Measurements from ENCODE around the gene MYRF. TPM values are rescaled to one million over a fixed set of nuclear protein-coding genes. Genes with fewer than 3 reads are reported as not detected.

MYRF gene
- total and polyA plus RNA-seq, 9 of the 15 experiments (the other 6 are each of a cell fraction or from before 2014, with no cell fraction given) = 2.3 to 25.8 (median 7.1) TPM

GRCh38 chr11:61730240-61730994 is 22.0 kb upstream of the MYRF start:
- Histone ChIP-seq H3K4me3 (no peak overlapping the region), H3K4me2 (ENCODE audit: insufficient read depth, low read length) (no peak overlapping the region), H3K27me3 (ENCODE audit: control insufficient read depth in 2 of 2, insufficient read depth in 2 of 2, low read length in 2 of 2) (peaks cover 3 to 39% of the 10 kb centered on the region in 2 experiments; a peak in 4 of 5 replicates), H2AFZ (ENCODE audit: low read depth, low read length) (no peak overlapping the region), H3K36me3 (ENCODE audit: control insufficient read depth, insufficient read depth, low read length) (no peaks in the 10 kb centered on the region), H3K9me1 (ENCODE audit: control insufficient read depth, insufficient read depth, low read length) (no peaks in the 10 kb centered on the region), H4K20me1 (replicated peaks; ENCODE audit: control insufficient read depth, insufficient read depth, low read length) (peaks cover 6% of the 10 kb centered on the region), H3K4me1 (replicated peaks in 1 of 2; ENCODE audit: control insufficient read depth in 2 of 2, insufficient read depth in 2 of 2, low read length in 2 of 2) (peaks cover 0 to 33% of the 10 kb centered on the region in 2 experiments; a peak in 2 of 5 replicates), H3K9ac (ENCODE audit: insufficient read depth in 1 of 2, low read depth in 2 of 2, low read length in 2 of 2) (no peak overlapping the region), H3K79me2 (ENCODE audit: control insufficient read depth, insufficient read depth, low read length) (no peaks in the 10 kb centered on the region), H3K9me3 (replicated peaks; ENCODE audit: control insufficient read depth, insufficient read depth, low read depth, low read length) (no peaks in the 10 kb centered on the region), H3K27ac (ENCODE audit: extremely low read depth, low read depth, low read length) (no peak overlapping the region)
- ChIA-PET CTCF (ENCODE audit: low intra/inter-chr PET ratio) (no interaction called here), POLR2A (interaction anchor here (1.1 kb wide), 2 partner anchors 13 to 60 kb away, joined by 3 read pairs; no protein-coding TSS in a partner anchor)
- BruUV-seq (replicated peaks) = no TSS peak
- intact Hi-C loops (cut with micrococcal nuclease) = no loop called here
- ATAC-seq = no peak
- WGBS (ENCODE audit: insufficient coverage, low coverage, missing lambda C conversion rate) = 8% methylated on average over 12 of the region's 13 CpGs
- in situ Hi-C loops (cut with MboI) = no loop called here
- TF ChIP-seq WHSC1 (IDR thresholded peaks at IDR 0.05; ENCODE audit: low read length) = no peak
- TF ChIP-seq, protein P1, sequence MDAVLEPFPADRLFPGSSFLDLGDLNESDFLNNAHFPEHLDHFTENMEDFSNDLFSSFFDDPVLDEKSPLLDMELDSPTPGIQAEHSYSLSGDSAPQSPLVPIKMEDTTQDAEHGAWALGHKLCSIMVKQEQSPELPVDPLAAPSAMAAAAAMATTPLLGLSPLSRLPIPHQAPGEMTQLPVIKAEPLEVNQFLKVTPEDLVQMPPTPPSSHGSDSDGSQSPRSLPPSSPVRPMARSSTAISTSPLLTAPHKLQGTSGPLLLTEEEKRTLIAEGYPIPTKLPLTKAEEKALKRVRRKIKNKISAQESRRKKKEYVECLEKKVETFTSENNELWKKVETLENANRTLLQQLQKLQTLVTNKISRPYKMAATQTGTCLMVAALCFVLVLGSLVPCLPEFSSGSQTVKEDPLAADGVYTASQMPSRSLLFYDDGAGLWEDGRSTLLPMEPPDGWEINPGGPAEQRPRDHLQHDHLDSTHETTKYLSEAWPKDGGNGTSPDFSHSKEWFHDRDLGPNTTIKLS (IDR thresholded peaks at IDR 0.05; ENCODE audit: borderline replicate concordance, low read depth) = no peak
- TF ChIP-seq ILK (tag; IDR thresholded peaks at IDR 0.05; ENCODE audit: borderline replicate concordance, low read depth) = no peak
- TF ChIP-seq HLTF (IDR thresholded peaks at IDR 0.05) = no peak
- no peak for TF ChIP-seq SIRT6 (IDR thresholded peaks at IDR 0.05; ENCODE audit: low read depth, low read length)
- TF ChIP-seq SP1 (CRISPR knock-in tag; IDR thresholded peaks at IDR 0.05) = no peak
- no peak for FAIRE-seq
- DNase-seq (ENCODE audit: extremely low read depth in 1 of 4, low spot score in 3 of 4) = no peak

Data from K562 (cell line).